Right renal cortex interstitium (tissue), 3 donors: ENCODE data around the gene PLEKHO1. TPM values are rescaled to one million over a fixed set of nuclear protein-coding genes. Genes with fewer than 3 reads are reported as not detected.
"Not testable (repeated sequence)": the region's sequence is repeated elsewhere in the genome, so short reads cannot be mapped to it uniquely, and the experiment has no call there.

Source experiments
- DNase-seq, 3 donors: peaks; one replicate each; pipeline ENCODE4 v3.0.0-alpha.2; 2013; ENCODE audit warnings: low read depth in 3 of 3, low spot score in 2 of 3
- polyA plus RNA-seq, 3 donors: library from polyadenylated mRNA; unstranded; fragments of 120-200 nt; gene quantifications; one replicate each; pipeline ENCODE4 v1.2.1, GENCODE V29; 2013; ENCODE audit not compliant: insufficient read length in 3 of 3

Gene PLEKHO1
- polyA plus RNA-seq, result 10 to 100 TPM; 45.6 to 47.6 (median 47.4) TPM

- DNase-seq, result no peak
Measured at GRCh38 chr1:150149271-150150132, at the start of gene PLEKHO1. TSS of gene PLEKHO1 (plus strand) at chr1:150149916. CDS start at chr1:150150258, 342 bp downstream.

- no peak for DNase-seq
Measured at GRCh38 chr1:150102986-150103385, 46.7 kb upstream of the PLEKHO1 start.

- no peak for DNase-seq
Measured at GRCh38 chr1:150106341-150106740, 43.4 kb upstream of the PLEKHO1 start.

- DNase-seq, result no peak
Measured at GRCh38 chr1:150109586-150109985, 40.1 kb upstream of the PLEKHO1 start.

- DNase-seq, result no peak
Measured at GRCh38 chr1:150110116-150110515, 39.6 kb upstream of the PLEKHO1 start.

GRCh38 chr1:150111670-150112069, 38.0 kb upstream of the PLEKHO1 start:
- DNase-seq, result no peak

GRCh38 chr1:150115121-150115520, 34.6 kb upstream of the PLEKHO1 start:
- no peak for DNase-seq

GRCh38 chr1:150118716-150119115, 31.0 kb upstream of the PLEKHO1 start:
- DNase-seq, result no peak

- DNase-seq, result no peak
Measured at GRCh38 chr1:150121236-150121862, 28.4 kb upstream of the PLEKHO1 start.

- no peak for DNase-seq
Measured at GRCh38 chr1:150126811-150127210, 22.9 kb upstream of the PLEKHO1 start.

GRCh38 chr1:150127464-150127863, 22.3 kb upstream of the PLEKHO1 start:
- DNase-seq, result no peak

- DNase-seq, result no peak
Measured at GRCh38 chr1:150127868-150128267, 21.8 kb upstream of the PLEKHO1 start.

- DNase-seq, result no peak
Measured at GRCh38 chr1:150132372-150132771, 17.3 kb upstream of the PLEKHO1 start.

GRCh38 chr1:150134537-150134936, 15.2 kb upstream of the PLEKHO1 start:
- DNase-seq, result no peak

GRCh38 chr1:150135400-150135799, 14.3 kb upstream of the PLEKHO1 start:
- not testable (repeated sequence) for DNase-seq

- DNase-seq, result no peak
Measured at GRCh38 chr1:150138044-150138443, 11.7 kb upstream of the PLEKHO1 start.

- no peak for DNase-seq
Measured at GRCh38 chr1:150141452-150141851, 8.3 kb upstream of the PLEKHO1 start.

GRCh38 chr1:150142083-150142482, 7.6 kb upstream of the PLEKHO1 start:
- no peak for DNase-seq

GRCh38 chr1:150144606-150145005, 5.1 kb upstream of the PLEKHO1 start:
- no peak for DNase-seq

- not testable (repeated sequence) for DNase-seq
Measured at GRCh38 chr1:150146016-150146415, 3.7 kb upstream of the PLEKHO1 start.

- no peak for DNase-seq
Measured at GRCh38 chr1:150146849-150147542, 2.7 kb upstream of the PLEKHO1 start.
